Epithelial cell of esophagus (primary cell): ENCODE measurements around the gene CCDC88C.

ENCODE experiments used
- DNase-seq: peaks from one replicate; pipeline ENCODE4 v3.0.0; 2010; ENCODE audit warnings: low read depth
- H3K4me3 ChIP-seq: 2 replicates; pipeline ENCODE4 v1.5.1; 2011; ENCODE audit warnings: mild to moderate bottlenecking, low read length, control low read depth
- CTCF ChIP-seq: IDR thresholded peaks from 2 replicates; pipeline ENCODE4 v1.5.1; 2011; ENCODE audit warnings: low read depth, mild to moderate bottlenecking, low read length, control low read depth, inconsistent platforms; ENCODE audit not compliant: insufficient read depth; ENCODE audit errors: missing control alignments

CCDC88C gene

GRCh38 chr14:91388551-91388975 is 29.1 kb downstream of the CCDC88C start:
- H3K4me3 ChIP-seq = no peak overlapping the region
- no peak for DNase-seq
- TF ChIP-seq CTCF = no peak

- no peak for TF ChIP-seq CTCF
- no peak for DNase-seq
- no peak overlapping the region for H3K4me3 ChIP-seq
These were observed 29.7 kb downstream of the CCDC88C start for GRCh38 chr14:91387951-91388381.

GRCh38 chr14:91387169-91387835 is 30.3 kb downstream of the CCDC88C start:
- peak; percentile 60 for DNase-seq
- no peak for TF ChIP-seq CTCF
- H3K4me3 ChIP-seq = no peak overlapping the region

- DNase-seq = no peak
- TF ChIP-seq CTCF = no peak
These were observed 31.9 kb downstream of the CCDC88C start for GRCh38 chr14:91385697-91386096.

GRCh38 chr14:91385224-91385623 is 32.4 kb downstream of the CCDC88C start:
- no peak overlapping the region for H3K4me3 ChIP-seq
- TF ChIP-seq CTCF = no peak
- no peak for DNase-seq

More at GRCh38 chr14:91385697-91386096, 31.9 kb downstream of the CCDC88C start:
- no peak overlapping the region for H3K4me3 ChIP-seq

GRCh38 chr14:91383439-91383838 is 34.2 kb downstream of the CCDC88C start:
- no peak for TF ChIP-seq CTCF
- no peak overlapping the region for H3K4me3 ChIP-seq
- DNase-seq = peak; percentile 59
